ENCODE measurements around the gene CD46.
"Not testable (repeated sequence)": the region's sequence is repeated elsewhere in the genome, so short reads cannot be mapped to it uniquely, and the experiment has no call there.

The CD46 gene

GRCh38 chr1:207753611-207754010, 1.8 kb downstream of the CD46 start:
- H3K9ac ChIP-seq (ENCODE audit: low read length): no peak overlapping the region
- peaks cover 17% of the 10 kb centered on the region for H3K36me3 ChIP-seq (ENCODE audit: insufficient read depth, low read length)
- H3K27ac ChIP-seq (ENCODE audit: low read depth, low read length): no peak overlapping the region
- H3K27me3 ChIP-seq (ENCODE audit: control insufficient read depth in 1 of 2, insufficient read depth in 2 of 2, low read length in 2 of 2): no peaks in the 10 kb centered on the region
- peaks cover 36% of the 10 kb centered on the region for H3K4me1 ChIP-seq (ENCODE audit: insufficient read depth, low read length)
- H3K9me3 ChIP-seq (ENCODE audit: low read length): no peaks in the 10 kb centered on the region
- H3K4me3 ChIP-seq (ENCODE audit: low read depth in 1 of 2, low read length in 2 of 2): peak overlapping the region in 1 of 2 donors; percentile 97

GRCh38 chr1:207754011-207754410, 2.2 kb downstream of the CD46 start:
- H3K4me3 ChIP-seq (ENCODE audit: low read depth in 1 of 2, low read length in 2 of 2): no peak overlapping the region

GRCh38 chr1:207754974-207755700, 3.3 kb downstream of the CD46 start:
- Histone ChIP-seq H3K9ac (ENCODE audit: low read length) (no peak overlapping the region), H3K4me1 (ENCODE audit: insufficient read depth, low read length) (peaks cover 36% of the 10 kb centered on the region), H3K36me3 (ENCODE audit: insufficient read depth, low read length) (peaks cover 25% of the 10 kb centered on the region), H3K27ac (ENCODE audit: low read depth, low read length) (no peak overlapping the region), H3K27me3 (ENCODE audit: control insufficient read depth in 1 of 2, insufficient read depth in 2 of 2, low read length in 2 of 2) (no peaks in the 10 kb centered on the region), H3K4me3 (ENCODE audit: low read depth in 1 of 2, low read length in 2 of 2) (no peak overlapping the region), H3K9me3 (ENCODE audit: low read length) (no peaks in the 10 kb centered on the region)

More at GRCh38 chr1:207754011-207754410, 2.2 kb downstream of the CD46 start:
- H3K27me3 ChIP-seq (ENCODE audit: control insufficient read depth in 1 of 2, insufficient read depth in 2 of 2, low read length in 2 of 2): no peaks in the 10 kb centered on the region
- peaks cover 36% of the 10 kb centered on the region for H3K4me1 ChIP-seq (ENCODE audit: insufficient read depth, low read length)
- no peak overlapping the region for H3K27ac ChIP-seq (ENCODE audit: low read depth, low read length)
- H3K9ac ChIP-seq (ENCODE audit: low read length): peak overlapping the region; percentile 14
- H3K9me3 ChIP-seq (ENCODE audit: low read length): no peaks in the 10 kb centered on the region
- H3K36me3 ChIP-seq (ENCODE audit: insufficient read depth, low read length): peaks cover 21% of the 10 kb centered on the region

- H3K27ac ChIP-seq (ENCODE audit: low read depth, low read length): no peak overlapping the region
Observed at GRCh38 chr1:207755846-207756693, 4.2 kb downstream of the CD46 start.

GRCh38 chr1:207762622-207763021, 10.8 kb downstream of the CD46 start:
- Histone ChIP-seq H3K9me3 (ENCODE audit: low read length) (no peaks in the 10 kb centered on the region), H3K4me3 (ENCODE audit: low read depth in 1 of 2, low read length in 2 of 2) (no peak overlapping the region), H3K36me3 (ENCODE audit: insufficient read depth, low read length) (peaks cover 38% of the 10 kb centered on the region), H3K9ac (ENCODE audit: low read length) (no peak overlapping the region), H3K4me1 (ENCODE audit: insufficient read depth, low read length) (no peaks in the 10 kb centered on the region), H3K27me3 (ENCODE audit: control insufficient read depth in 1 of 2, insufficient read depth in 2 of 2, low read length in 2 of 2) (no peaks in the 10 kb centered on the region), H3K27ac (ENCODE audit: low read depth, low read length) (no peak overlapping the region)

More at GRCh38 chr1:207755846-207756693, 4.2 kb downstream of the CD46 start:
- H3K4me1 ChIP-seq (ENCODE audit: insufficient read depth, low read length): peaks cover 30% of the 10 kb centered on the region
- H3K27me3 ChIP-seq (ENCODE audit: control insufficient read depth in 1 of 2, insufficient read depth in 2 of 2, low read length in 2 of 2): no peaks in the 10 kb centered on the region
- H3K9me3 ChIP-seq (ENCODE audit: low read length): no peaks in the 10 kb centered on the region
- H3K36me3 ChIP-seq (ENCODE audit: insufficient read depth, low read length): peaks cover 25% of the 10 kb centered on the region
- no peak overlapping the region for H3K9ac ChIP-seq (ENCODE audit: low read length)
- H3K4me3 ChIP-seq (ENCODE audit: low read depth in 1 of 2, low read length in 2 of 2): no peak overlapping the region

GRCh38 chr1:207763091-207763490, 11.2 kb downstream of the CD46 start:
- Histone ChIP-seq H3K27ac (ENCODE audit: low read depth, low read length) (no peak overlapping the region), H3K27me3 (ENCODE audit: control insufficient read depth in 1 of 2, insufficient read depth in 2 of 2, low read length in 2 of 2) (no peaks in the 10 kb centered on the region), H3K9me3 (ENCODE audit: low read length) (no peaks in the 10 kb centered on the region), H3K4me1 (ENCODE audit: insufficient read depth, low read length) (no peaks in the 10 kb centered on the region), H3K36me3 (ENCODE audit: insufficient read depth, low read length) (peaks cover 33% of the 10 kb centered on the region), H3K4me3 (ENCODE audit: low read depth in 1 of 2, low read length in 2 of 2) (no peak overlapping the region), H3K9ac (ENCODE audit: low read length) (no peak overlapping the region)

- H3K4me3 ChIP-seq (ENCODE audit: low read depth in 1 of 2, low read length in 2 of 2): no peak overlapping the region
- no peaks in the 10 kb centered on the region for H3K27me3 ChIP-seq (ENCODE audit: control insufficient read depth in 1 of 2, insufficient read depth in 2 of 2, low read length in 2 of 2)
- no peak overlapping the region for H3K9ac ChIP-seq (ENCODE audit: low read length)
- H3K36me3 ChIP-seq (ENCODE audit: insufficient read depth, low read length): peaks cover 29% of the 10 kb centered on the region
- no peak overlapping the region for H3K27ac ChIP-seq (ENCODE audit: low read depth, low read length)
- H3K4me1 ChIP-seq (ENCODE audit: insufficient read depth, low read length): no peaks in the 10 kb centered on the region
- no peaks in the 10 kb centered on the region for H3K9me3 ChIP-seq (ENCODE audit: low read length)
Observed at GRCh38 chr1:207763972-207764371, 12.1 kb downstream of the CD46 start.

GRCh38 chr1:207766569-207766968, 14.7 kb downstream of the CD46 start:
- Histone ChIP-seq H3K27ac (ENCODE audit: low read depth, low read length) (no peak overlapping the region), H3K36me3 (ENCODE audit: insufficient read depth, low read length) (peaks cover 25% of the 10 kb centered on the region), H3K4me1 (ENCODE audit: insufficient read depth, low read length) (no peaks in the 10 kb centered on the region), H3K9ac (ENCODE audit: low read length) (no peak overlapping the region), H3K9me3 (ENCODE audit: low read length) (no peaks in the 10 kb centered on the region), H3K27me3 (ENCODE audit: control insufficient read depth in 1 of 2, insufficient read depth in 2 of 2, low read length in 2 of 2) (no peaks in the 10 kb centered on the region), H3K4me3 (ENCODE audit: low read depth in 1 of 2, low read length in 2 of 2) (no peak overlapping the region)

- H3K27ac ChIP-seq (ENCODE audit: low read depth, low read length); H3K9ac ChIP-seq (ENCODE audit: low read length); H3K4me1 ChIP-seq (ENCODE audit: insufficient read depth, low read length); H3K27me3 ChIP-seq (ENCODE audit: control insufficient read depth in 1 of 2, insufficient read depth in 2 of 2, low read length in 2 of 2); H3K4me3 ChIP-seq (ENCODE audit: low read depth in 1 of 2, low read length in 2 of 2); H3K9me3 ChIP-seq (ENCODE audit: low read length): not testable (repeated sequence)
- H3K36me3 ChIP-seq (ENCODE audit: insufficient read depth, low read length): peaks cover 13% of the 10 kb centered on the region
Observed at GRCh38 chr1:207770514-207770913, 18.7 kb downstream of the CD46 start.

GRCh38 chr1:207776045-207776444, 24.2 kb downstream of the CD46 start:
- not testable (repeated sequence) for H3K4me3 ChIP-seq (ENCODE audit: low read depth in 1 of 2, low read length in 2 of 2); H3K9ac ChIP-seq (ENCODE audit: low read length); H3K27me3 ChIP-seq (ENCODE audit: control insufficient read depth in 1 of 2, insufficient read depth in 2 of 2, low read length in 2 of 2); H3K4me1 ChIP-seq (ENCODE audit: insufficient read depth, low read length); H3K36me3 ChIP-seq (ENCODE audit: insufficient read depth, low read length); H3K27ac ChIP-seq (ENCODE audit: low read depth, low read length); H3K9me3 ChIP-seq (ENCODE audit: low read length)

GRCh38 chr1:207777412-207777811, 25.6 kb downstream of the CD46 start:
- not testable (repeated sequence) for H3K36me3 ChIP-seq (ENCODE audit: insufficient read depth, low read length); H3K9me3 ChIP-seq (ENCODE audit: low read length); H3K4me1 ChIP-seq (ENCODE audit: insufficient read depth, low read length)

More at GRCh38 chr1:207777412-207777811, 25.6 kb downstream of the CD46 start:
- H3K27me3 ChIP-seq (ENCODE audit: control insufficient read depth in 1 of 2, insufficient read depth in 2 of 2, low read length in 2 of 2); H3K9ac ChIP-seq (ENCODE audit: low read length); H3K4me3 ChIP-seq (ENCODE audit: low read depth in 1 of 2, low read length in 2 of 2); H3K27ac ChIP-seq (ENCODE audit: low read depth, low read length): not testable (repeated sequence)

Data from muscle layer of colon (tissue), 2 donors.